ENCODE results near the gene LONP1.
A peak's percentile ranks its signal among the peaks of the same experiment; 100 is the strongest.

Gene LONP1

GRCh38 chr19:5693195-5694166 lies 26.5 kb downstream of the LONP1 start (continued):
- TF ChIP-seq ZNF488 (tag by site-specific recombination; IDR thresholded peaks at IDR 0.05) (no peak), SCRT2 (tag by site-specific recombination; IDR thresholded peaks at IDR 0.05) (0 out of 2 replicates have a peak, but pooled peaks have one; percentile 22), ZXDB (tag by site-specific recombination; IDR thresholded peaks at IDR 0.05) (no peak), REST (tag by site-specific recombination; IDR thresholded peaks at IDR 0.05) (no peak), HIC1 (tag by site-specific recombination; IDR thresholded peaks at IDR 0.05) (peak; percentile 94), ZNF292 (tag by site-specific recombination; IDR thresholded peaks at IDR 0.05; ENCODE audit: borderline replicate concordance, low read depth) (no peak), HOXC10 (CRISPR knock-in tag; IDR thresholded peaks at IDR 0.05) (no peak), ZNF596 (tag by site-specific recombination; IDR thresholded peaks at IDR 0.05) (no peak; the same call in 1 of the 2 replicates), KLF8 (tag by site-specific recombination; IDR thresholded peaks at IDR 0.05) (peak; percentile 70; the same call in 1 of the 2 replicates), ZNF571 (tag by site-specific recombination; IDR thresholded peaks at IDR 0.05) (no peak), ZIC2 (tag by site-specific recombination; IDR thresholded peaks at IDR 0.05) (peak; percentile 23; the same call in 1 of the 2 replicates), ZFP69B (tag by site-specific recombination; IDR thresholded peaks at IDR 0.05) (peak; percentile 53; the same call in 1 of the 2 replicates), ZBTB11 (tag by site-specific recombination; conservative IDR thresholded peaks at IDR 0.05; ENCODE audit: low read depth) (no peak), ZNF76 (tag by site-specific recombination; IDR thresholded peaks at IDR 0.05; ENCODE audit: borderline replicate concordance, low read depth) (no peak), KLF17 (tag by site-specific recombination; IDR thresholded peaks at IDR 0.05) (peak; percentile 16; the same call in 1 of the 2 replicates), BCL11B (tag by site-specific recombination; IDR thresholded peaks at IDR 0.05; ENCODE audit: low read depth) (peak; percentile 81), BCL6B (tag by site-specific recombination; IDR thresholded peaks at IDR 0.05) (no peak), ZNF239 (tag by site-specific recombination; IDR thresholded peaks at IDR 0.05) (no peak), ZNF692 (tag by site-specific recombination; IDR thresholded peaks at IDR 0.05) (peak; percentile 82), ZNF792 (tag by site-specific recombination; IDR thresholded peaks at IDR 0.05) (no peak), ZNF174 (tag by site-specific recombination; IDR thresholded peaks at IDR 0.05) (no peak), GFI1B (tag by site-specific recombination; IDR thresholded peaks at IDR 0.05) (no peak), ZNF621 (tag by site-specific recombination; IDR thresholded peaks at IDR 0.05) (no peak)
